ENCODE data around the gene FGF8.
"Not testable (repeated sequence)": the region's sequence is repeated elsewhere in the genome, so short reads cannot be mapped to it uniquely, and the experiment has no call there.

FGF8 gene

DNA sequence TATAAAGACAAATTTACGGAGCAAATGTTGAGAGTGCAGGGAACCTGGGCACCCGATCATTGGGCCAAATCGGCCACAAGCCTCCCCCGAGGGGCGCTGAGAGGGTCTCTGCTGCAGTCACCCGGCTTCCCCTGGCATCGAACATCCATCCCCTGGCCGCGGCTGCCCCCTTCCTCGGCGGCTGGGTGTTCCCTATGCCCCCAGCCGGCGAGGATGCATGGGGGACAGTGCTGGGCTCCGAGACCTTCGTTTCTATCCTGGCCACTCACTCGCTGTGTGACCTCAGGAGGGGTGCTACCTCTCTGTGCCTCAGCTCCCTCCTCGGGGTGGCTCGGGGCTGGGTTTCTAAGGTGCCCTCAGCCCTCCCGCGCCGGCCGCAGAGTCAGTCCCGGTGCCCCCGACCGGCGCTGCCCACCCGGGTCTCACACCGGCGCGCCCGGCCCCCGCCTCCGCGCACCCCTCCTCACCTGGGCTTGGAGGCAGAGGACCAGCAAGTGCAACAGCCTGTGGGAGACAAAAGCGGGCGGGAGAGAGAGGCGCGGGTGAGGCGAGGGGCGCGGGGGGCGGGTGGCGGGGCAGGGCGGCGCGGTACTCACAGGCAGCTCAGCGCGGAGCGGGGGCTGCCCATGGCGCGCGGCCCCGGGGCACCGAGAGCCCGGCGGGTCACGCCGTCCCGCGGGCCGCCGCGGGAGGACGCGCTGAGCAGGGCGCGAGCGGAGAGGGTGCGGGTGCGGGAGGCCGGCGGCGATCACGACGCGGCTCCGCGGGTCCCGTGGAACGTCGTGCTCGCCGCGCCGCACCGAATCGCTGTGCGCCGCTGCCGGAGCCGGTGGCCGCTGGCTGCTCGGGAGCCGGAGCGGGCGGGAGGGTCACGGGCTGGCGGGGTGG is at the start of gene FGF8:
FGF8 (minus strand) TSS at position 842 of the 888 bp plus-strand sequence; CDS start at position 628, 214 bp downstream.
- peak; percentile 28 for DNase-seq

GRCh38 chr10:101824736-101825135 is 48.8 kb upstream of the FGF8 start:
- no peak for DNase-seq

DNA sequence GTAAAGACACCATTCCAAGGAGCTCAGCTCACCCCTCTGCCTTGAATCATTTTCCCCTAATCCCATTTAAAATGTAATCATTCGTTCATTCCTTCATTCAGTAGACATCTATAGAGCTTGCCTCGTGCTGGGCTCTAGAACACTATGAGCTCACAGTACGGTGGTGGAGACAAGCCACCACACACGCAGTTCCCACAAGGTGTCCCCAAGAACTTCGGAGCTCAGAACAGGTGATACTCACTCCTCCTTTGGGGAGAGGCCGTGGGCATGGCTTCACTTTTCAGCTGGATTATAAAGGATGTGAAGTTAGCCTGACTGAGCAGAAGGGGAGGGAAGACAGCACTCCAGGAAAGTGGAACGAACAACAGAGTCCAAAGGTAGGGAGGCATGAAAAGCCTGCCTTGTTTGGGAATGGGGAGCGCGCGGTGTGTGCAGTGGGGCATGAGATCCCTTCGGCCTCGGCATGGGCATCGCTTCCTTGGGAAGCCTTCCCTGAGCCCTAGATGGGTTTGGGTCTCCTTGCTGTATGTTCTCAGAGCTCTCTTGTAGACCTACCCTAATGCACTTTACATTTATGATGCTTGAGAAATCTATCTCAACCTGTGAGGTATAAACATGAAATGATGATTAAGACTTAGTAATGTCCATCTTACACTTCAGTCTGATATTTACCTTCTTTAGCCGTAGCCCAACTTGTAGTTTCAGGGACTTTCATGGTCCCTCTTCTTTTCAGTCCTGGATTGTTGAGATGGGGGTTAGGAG is 43.1 kb upstream of the FGF8 start:
- no peak for DNase-seq

DNA sequence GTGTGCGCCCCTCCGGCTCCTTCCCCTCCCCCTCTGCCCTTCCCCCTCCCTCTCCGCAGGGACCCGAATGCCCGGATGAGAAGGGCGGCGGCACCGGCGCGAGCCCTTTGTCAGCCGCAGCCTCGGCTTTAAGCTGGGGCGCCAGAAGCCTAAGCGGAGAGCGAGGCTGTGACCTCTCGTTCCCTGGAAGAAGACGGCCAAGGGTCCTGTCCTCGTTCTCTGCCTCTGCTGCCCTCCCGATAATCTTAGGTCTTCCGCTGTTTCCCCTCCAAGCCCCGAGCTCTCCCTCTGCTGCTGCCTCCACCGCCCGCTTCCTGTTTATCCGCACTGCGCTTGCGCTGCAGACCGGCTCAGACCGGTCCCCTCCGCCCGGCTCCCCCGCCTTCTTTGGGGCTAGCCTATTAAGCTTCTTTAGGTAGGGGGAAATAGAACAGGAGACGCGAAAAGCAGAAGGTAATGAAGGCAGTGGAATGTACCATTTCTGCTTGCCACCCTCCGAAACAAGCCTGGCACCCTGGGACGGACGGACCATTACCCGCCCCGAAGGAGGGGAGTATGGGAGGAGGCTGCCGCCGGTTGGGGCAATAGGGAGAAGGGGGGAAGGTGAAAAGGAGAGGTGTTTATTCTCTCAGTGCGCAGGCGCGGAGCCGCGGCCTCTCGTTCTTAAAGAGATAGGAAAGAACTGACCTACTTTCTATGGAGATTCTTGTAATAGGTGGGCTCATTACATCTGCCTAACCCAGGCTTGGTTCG is 42.4 kb upstream of the FGF8 start, which contains the start of gene OGA:
OGA (minus strand) TSS at position 326 of the 753 bp plus-strand sequence. CDS start 422 bp downstream, outside the sequence.
- DNase-seq, result peak; percentile 93

GRCh38 chr10:101817337-101818118 is 41.6 kb upstream of the FGF8 start:
- no peak for DNase-seq

- DNase-seq, result no peak
Measured at GRCh38 chr10:101816913-101817336, 41.0 kb upstream of the FGF8 start.

GRCh38 chr10:101816376-101816775 is 40.5 kb upstream of the FGF8 start:
- DNase-seq, result no peak

DNA sequence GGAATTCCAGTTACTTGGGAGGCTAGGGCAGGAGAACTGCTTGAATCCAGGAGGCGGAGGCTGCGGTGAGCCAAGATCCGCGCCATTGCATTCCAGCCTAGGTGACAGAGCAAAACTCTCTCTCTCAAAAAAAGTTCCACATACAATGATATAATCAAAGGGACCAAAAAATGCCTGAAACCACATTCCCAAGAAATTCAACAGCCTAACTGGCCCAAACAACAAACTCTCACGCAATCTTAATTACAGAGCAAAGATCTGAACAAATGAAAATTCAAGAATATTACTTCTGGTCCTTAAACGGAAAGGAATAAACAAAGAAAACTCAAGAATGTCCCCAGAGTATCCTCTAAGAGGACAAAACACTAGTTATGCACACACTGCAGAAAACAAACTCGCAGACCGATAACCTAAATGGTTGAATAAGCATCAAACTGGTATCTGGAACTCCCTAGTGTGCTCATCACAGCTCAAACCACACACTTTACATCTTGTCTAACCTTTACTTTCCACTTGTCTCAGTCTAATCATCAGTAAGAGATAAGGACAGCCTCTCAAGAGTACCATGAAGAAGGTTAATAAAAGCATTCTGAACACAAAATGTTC is 38.7 kb upstream of the FGF8 start:
- no peak for DNase-seq

- DNase-seq, result no peak
Measured at GRCh38 chr10:101812606-101813005, 36.7 kb upstream of the FGF8 start.

- DNase-seq, result no peak
Measured at GRCh38 chr10:101807158-101807557, 31.2 kb upstream of the FGF8 start.

GRCh38 chr10:101803511-101803910 is 27.6 kb upstream of the FGF8 start:
- DNase-seq, result no peak

- no peak for DNase-seq
Measured at GRCh38 chr10:101797403-101798059, 21.6 kb upstream of the FGF8 start.

- no peak for DNase-seq
Measured at GRCh38 chr10:101793526-101793925, 17.6 kb upstream of the FGF8 start.

DNA sequence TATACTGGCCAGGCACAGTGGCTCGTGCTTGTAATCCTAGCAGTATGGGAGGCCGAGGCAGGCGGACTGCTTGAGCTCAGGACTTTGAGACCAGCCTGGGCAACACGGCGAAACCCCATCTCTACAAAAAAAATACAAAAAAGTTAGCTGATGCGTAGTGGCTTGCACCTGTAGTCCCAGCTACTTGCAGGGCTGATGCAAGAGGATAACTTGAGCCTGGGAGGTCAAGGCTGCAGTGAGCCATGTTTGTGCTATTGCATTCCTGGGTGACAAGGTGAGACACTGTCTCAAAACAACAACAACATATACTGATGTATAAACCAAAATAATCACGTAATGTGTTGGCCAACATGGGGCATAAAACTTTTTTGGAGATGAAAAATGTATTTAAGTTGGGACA is 13.8 kb upstream of the FGF8 start:
- no peak for DNase-seq

GRCh38 chr10:101789231-101789630 is 13.3 kb upstream of the FGF8 start:
- not testable (repeated sequence) for DNase-seq

DNA sequence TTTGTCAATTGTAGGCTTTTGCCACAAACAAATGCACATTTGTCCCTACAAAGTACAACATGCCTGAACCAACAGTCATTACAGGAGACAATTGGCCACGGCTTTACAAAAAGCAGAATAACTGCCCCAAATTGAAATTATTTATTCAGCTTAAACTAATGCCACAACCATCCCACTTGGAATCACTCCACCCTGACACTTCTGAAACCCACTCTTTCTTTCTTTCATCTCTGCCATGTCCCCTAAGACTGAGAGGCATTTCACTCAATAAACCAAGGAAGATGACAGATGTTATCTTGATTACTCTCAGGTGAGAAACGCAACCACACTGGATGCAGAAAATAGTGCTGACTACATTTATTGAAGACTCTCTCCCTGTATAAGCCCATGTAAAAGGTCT is 9.9 kb upstream of the FGF8 start:
- no peak for DNase-seq

- DNase-seq, result no peak
Measured at GRCh38 chr10:101784558-101784957, 8.6 kb upstream of the FGF8 start.

DNA sequence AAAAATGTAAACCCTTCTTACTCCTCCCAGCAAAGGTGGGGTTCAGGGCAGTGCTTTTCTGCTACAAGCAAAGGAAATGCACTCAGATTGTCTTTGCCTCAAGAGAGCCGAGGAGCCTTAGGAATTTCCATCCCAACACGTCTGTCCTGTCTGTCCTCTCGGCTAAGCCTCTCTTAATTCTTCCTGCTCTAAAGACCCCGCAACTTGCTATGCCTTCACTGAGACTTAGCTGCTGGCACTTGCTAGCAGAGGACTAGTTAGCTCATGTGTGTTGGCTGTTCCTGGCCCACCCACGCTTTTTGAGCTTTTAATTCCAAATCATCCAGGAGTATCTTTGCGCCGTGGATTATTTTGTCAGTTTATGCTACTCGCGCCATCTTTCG is 7.8 kb upstream of the FGF8 start:
- DNase-seq, result no peak

- DNase-seq, result peak; percentile 79
Measured at GRCh38 chr10:101782811-101783735, 7.2 kb upstream of the FGF8 start, which contains the start of gene NPM3. NPM3 (minus strand) TSS chr10:101783446; CDS start chr10:101783390, 56 bp downstream.
